Nephron (organoid): ENCODE data around the gene PRR30.

Source experiments
- H3K27ac Mint-ChIP-seq, 3 experiments: 2 replicates each; pipeline ENCODE4 v1.8.0; 2020; ENCODE audit warnings: mixed read lengths in 3 of 3, mild to moderate bottlenecking in 2 of 3, moderate library complexity in 1 of 3
- H3K27me3 Mint-ChIP-seq: 2 replicates; pipeline ENCODE4 v1.8.0; 2021; ENCODE audit warnings: low read depth, mild to moderate bottlenecking, moderate library complexity, mixed read lengths
- H3K36me3 Mint-ChIP-seq: 2 replicates; pipeline ENCODE4 v1.8.0; 2020; ENCODE audit warnings: low read depth, mixed read lengths
- H3K4me1 Mint-ChIP-seq: 2 replicates; pipeline ENCODE4 v1.8.0; 2020; ENCODE audit warnings: mixed read lengths
- H3K4me3 Mint-ChIP-seq, 3 experiments: 2 replicates each; pipeline ENCODE4 v1.8.0; 2020; ENCODE audit warnings: mild to moderate bottlenecking in 3 of 3, mixed read lengths in 3 of 3, moderate library complexity in 2 of 3
- H3K9me3 Mint-ChIP-seq: 2 replicates; pipeline ENCODE4 v1.8.0; 2020; ENCODE audit warnings: mixed read lengths
- CTCF ChIP-seq, 3 experiments: fragments of 200-600 bp; sonication (generic); IDR thresholded peaks; one replicate each; pipeline ENCODE4 v1.5.0; 2021; ENCODE audit warnings: antibody characterized with exemption in 3 of 3; ENCODE audit not compliant: unreplicated experiment in 3 of 3

Gene PRR30

GRCh38 chr2:27134781-27135477, 4.3 kb downstream of the PRR30 start:
- no peak for TF ChIP-seq CTCF (IDR thresholded peaks at IDR 0.05; ENCODE audit: unreplicated experiment in 3 of 3)
- Mint-ChIP-seq H3K4me3 (peak overlapping the region; percentile 91 to 97 (median 96)), H3K27me3 (no peaks in the 10 kb centered on the region), H3K4me1 (peaks cover 13% of the 10 kb centered on the region), H3K36me3 (peaks cover 23% of the 10 kb centered on the region), H3K27ac (peak overlapping the region; percentile 68 to 95 (median 93)), H3K9me3 (no peaks in the 10 kb centered on the region)

GRCh38 chr2:27133905-27134780, 5.1 kb downstream of the PRR30 start, which contains the start of gene PREB:
TSS of gene PREB (minus strand) at chr2:27134636. CDS start at chr2:27134421, 215 bp downstream.
- Mint-ChIP-seq H3K36me3 (peaks cover 28% of the 10 kb centered on the region), H3K27me3 (no peaks in the 10 kb centered on the region), H3K4me3 (peak within 1 kb of the TSS; percentile 91 to 97 (median 96)), H3K27ac (peak within 1 kb of the TSS; percentile 68 to 95 (median 94)), H3K9me3 (no peaks in the 10 kb centered on the region), H3K4me1 (peaks cover 13% of the 10 kb centered on the region)
- peak; percentile 44 to 48 (median 47) for TF ChIP-seq CTCF (IDR thresholded peaks at IDR 0.05; ENCODE audit: unreplicated experiment in 3 of 3)

GRCh38 chr2:27133195-27133875, 5.9 kb downstream of the PRR30 start:
- no peaks in the 10 kb centered on the region for H3K9me3 Mint-ChIP-seq
- peak overlapping the region; percentile 68 to 95 (median 94) for H3K27ac Mint-ChIP-seq
- no peaks in the 10 kb centered on the region for H3K27me3 Mint-ChIP-seq
- H3K4me3 Mint-ChIP-seq: peak overlapping the region; percentile 91 to 97 (median 96)
- TF ChIP-seq CTCF (IDR thresholded peaks at IDR 0.05; ENCODE audit: unreplicated experiment in 3 of 3): no peak
- peaks cover 31% of the 10 kb centered on the region for H3K36me3 Mint-ChIP-seq
- H3K4me1 Mint-ChIP-seq: peaks cover 13% of the 10 kb centered on the region

- TF ChIP-seq CTCF (IDR thresholded peaks at IDR 0.05; ENCODE audit: unreplicated experiment in 3 of 3): no peak
- peaks cover 31% of the 10 kb centered on the region for H3K36me3 Mint-ChIP-seq
- no peak overlapping the region for H3K27ac Mint-ChIP-seq
- H3K4me3 Mint-ChIP-seq: peak overlapping the region; percentile 49 to 72 (median 69)
- no peaks in the 10 kb centered on the region for H3K27me3 Mint-ChIP-seq
- H3K4me1 Mint-ChIP-seq: peaks cover 13% of the 10 kb centered on the region
- no peaks in the 10 kb centered on the region for H3K9me3 Mint-ChIP-seq
Measured at GRCh38 chr2:27131429-27131828, 7.8 kb downstream of the PRR30 start.

GRCh38 chr2:27130396-27130795, 8.8 kb downstream of the PRR30 start:
- Mint-ChIP-seq H3K36me3 (peaks cover 31% of the 10 kb centered on the region), H3K27ac (peak overlapping the region in 1 of 3 experiments; percentile 12), H3K4me1 (peaks cover 13% of the 10 kb centered on the region), H3K27me3 (no peaks in the 10 kb centered on the region), H3K9me3 (no peaks in the 10 kb centered on the region), H3K4me3 (no peak overlapping the region)
- TF ChIP-seq CTCF (IDR thresholded peaks at IDR 0.05; ENCODE audit: unreplicated experiment in 3 of 3): no peak
